Cardiac septum (tissue), 1 donor: Measurements from ENCODE around the gene OR6Q1. TPM values are rescaled to one million over a fixed set of nuclear protein-coding genes. Genes with fewer than 3 reads are reported as not detected.
A peak's percentile ranks its signal among the peaks of the same experiment; 100 is the strongest.
"Not testable (repeated sequence)": the region's sequence is repeated elsewhere in the genome, so short reads cannot be mapped to it uniquely, and the experiment has no call there.

ENCODE experiments used
- DNase-seq: peaks from one replicate; pipeline ENCODE4 v3.0.0-alpha.2; 2020; ENCODE audit warnings: low spot score
- intact Hi-C: fragments of 100-400 bp; cut with DNase I; formaldehyde crosslinking; loops from one replicate; pipeline ENCODE4 v1.14.0; 2022
- long read RNA-seq: library from polyadenylated mRNA; unstranded; transcript quantifications from one replicate; pipeline ENCODE4 v2.0.0, GENCODE V29; 2021
- total RNA-seq: library from RNA; stranded (reverse); fragmentation: NEBNext Ultra II Directional; extraction: Animal tissue kit (Norgen Biotek cat#: 25700); gene quantifications from one replicate; pipeline ENCODE4 v1.2.1, GENCODE V29; 2021
- donor health status: DM: no; HTN: no; CAD: no.

OR6Q1 gene, protein sequence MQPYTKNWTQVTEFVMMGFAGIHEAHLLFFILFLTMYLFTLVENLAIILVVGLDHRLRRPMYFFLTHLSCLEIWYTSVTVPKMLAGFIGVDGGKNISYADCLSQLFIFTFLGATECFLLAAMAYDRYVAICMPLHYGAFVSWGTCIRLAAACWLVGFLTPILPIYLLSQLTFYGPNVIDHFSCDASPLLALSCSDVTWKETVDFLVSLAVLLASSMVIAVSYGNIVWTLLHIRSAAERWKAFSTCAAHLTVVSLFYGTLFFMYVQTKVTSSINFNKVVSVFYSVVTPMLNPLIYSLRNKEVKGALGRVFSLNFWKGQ
- not detected for total RNA-seq
- long read RNA-seq = 0 reads

DNA sequence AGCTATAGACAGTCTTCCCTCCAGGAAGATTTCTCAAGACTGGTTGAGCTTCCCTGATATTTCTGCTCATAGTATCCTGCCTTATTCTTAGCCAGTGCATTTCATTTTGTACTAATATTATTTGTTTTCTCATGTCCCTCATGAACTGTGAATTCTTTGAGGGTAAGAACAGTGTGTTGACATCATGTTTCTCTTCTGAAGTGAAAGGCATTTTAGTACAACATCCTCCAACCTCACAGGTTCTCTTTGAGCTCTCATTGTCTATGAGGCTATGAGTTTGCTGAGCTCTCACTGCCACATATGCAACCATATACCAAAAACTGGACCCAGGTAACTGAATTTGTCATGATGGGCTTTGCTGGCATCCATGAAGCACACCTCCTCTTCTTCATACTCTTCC is at the start of gene OR6Q1:
TSS of gene OR6Q1 (plus strand) at position 301 of the 400 bp plus-strand sequence. CDS start at position 301, 0 bp downstream.
- DNase-seq = no peak
- intact Hi-C loops = no loop called here

DNA sequence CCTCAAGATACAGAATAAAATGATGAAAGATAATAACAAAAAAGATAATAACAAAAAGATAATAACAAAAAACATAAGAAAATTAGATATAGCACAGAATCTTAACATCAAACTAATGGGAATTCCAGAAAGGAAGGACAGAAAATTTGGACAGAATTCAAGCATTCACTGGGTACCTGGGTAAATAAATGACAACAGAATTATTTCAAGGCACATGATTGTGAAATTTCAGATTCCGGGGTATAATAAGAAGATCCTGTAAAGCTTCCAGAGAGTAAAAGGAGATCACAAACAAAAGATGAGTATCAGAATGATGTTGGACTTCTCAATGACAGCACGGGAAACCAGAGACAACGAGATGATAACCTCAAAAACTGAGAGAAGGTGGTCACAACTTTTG is 49.2 kb upstream of the OR6Q1 start:
- intact Hi-C loops = no loop called here
- DNase-seq = no peak

DNA sequence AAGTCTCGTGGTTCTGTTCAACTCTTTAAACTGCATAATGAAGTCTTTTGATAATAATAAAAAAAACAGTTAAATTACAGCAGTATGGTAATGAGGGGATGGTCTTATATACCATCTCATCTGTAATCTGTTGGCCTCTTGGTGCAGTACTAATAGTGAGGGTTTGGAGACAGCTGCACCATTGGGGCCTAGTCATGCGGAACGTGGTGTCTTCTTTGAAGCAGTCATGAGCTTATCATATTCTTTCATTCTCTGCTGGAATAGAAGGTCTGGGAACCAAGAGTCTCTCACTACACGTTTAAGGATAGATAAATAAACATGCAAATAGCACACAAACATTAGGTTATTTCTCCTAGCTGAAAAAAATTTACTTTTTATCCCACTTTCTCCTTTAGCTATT is 48.0 kb upstream of the OR6Q1 start:
- intact Hi-C loops = no loop called here
- no peak for DNase-seq

DNA sequence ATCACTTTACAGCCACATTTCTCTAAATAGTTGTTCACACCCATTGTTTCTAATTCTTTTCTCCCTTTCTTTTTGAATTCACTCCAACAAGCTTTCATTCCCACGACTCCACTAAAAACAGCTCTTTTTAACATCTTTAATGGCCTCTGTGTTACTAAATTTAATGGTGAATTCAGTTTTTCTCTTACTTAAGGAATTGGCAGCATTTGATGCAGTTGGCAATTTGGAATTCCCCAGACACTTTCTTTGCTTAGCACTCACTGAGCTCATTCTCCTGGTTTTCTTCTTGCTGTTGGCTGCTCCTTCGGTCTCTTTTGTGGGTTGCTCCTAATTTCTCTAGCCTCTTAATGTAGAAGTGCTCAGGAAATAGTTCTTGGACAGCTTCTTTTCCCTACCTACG is 47.6 kb upstream of the OR6Q1 start:
- intact Hi-C loops = no loop called here
- no peak for DNase-seq

DNA sequence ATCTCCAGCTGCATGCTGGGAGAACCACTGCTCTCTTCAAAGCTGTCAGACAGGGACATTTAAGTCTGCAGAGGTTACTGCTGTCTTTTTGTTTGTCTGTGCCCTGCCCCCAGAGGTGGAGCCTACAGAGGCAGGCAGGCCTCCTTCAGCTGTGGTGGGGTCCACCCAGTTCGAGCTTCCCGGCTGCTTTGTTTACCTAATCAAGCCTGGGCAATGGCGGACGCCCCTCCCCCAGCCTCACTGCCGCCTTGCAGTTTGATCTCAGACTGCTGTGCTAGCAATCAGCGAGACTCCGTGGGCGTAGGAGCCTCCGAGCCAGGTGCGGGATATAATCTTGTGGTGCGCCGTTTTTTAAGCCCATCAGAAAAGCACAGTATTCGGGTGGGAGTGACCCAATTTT is 31.2 kb upstream of the OR6Q1 start:
- DNase-seq, intact Hi-C loops: not testable (repeated sequence)

DNA sequence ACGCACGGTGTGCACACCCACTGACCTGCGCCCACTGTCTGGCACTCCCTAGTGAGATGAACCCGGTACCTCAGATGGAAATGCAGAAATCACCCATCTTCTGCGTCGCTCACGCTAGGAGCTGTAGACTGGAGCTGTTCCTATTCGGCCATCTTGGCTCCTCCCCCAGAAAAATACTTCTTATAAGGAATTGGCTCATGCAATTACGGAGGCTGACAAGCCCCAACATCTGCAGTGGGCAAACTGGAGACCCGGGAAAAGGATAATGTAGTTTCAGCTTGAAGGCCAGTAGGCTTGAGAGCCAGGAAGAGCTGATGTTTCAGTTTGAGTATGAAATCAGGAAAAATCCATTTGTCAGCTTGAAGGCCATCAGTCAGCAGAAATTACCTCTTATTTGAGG is 30.7 kb upstream of the OR6Q1 start:
- intact Hi-C loops, DNase-seq: not testable (repeated sequence)

DNA sequence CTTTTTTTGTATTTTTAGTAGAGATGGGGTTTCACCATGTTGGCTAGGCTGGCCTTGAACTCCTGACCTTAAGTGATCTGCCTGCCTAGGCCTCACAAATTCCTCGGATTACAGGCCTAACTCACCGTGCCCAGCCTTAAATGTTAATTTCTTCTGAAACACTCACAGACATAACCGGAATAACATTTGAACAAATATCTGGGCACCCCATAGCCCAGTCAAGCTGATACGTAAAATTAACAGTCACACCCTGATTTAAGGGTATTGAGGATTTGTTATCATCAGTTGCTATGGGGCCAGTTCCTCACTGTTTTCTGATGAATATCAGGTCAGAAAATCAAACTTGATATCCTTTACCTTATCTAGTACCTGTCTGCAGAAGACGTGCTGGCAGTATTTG is 30.1 kb upstream of the OR6Q1 start:
- intact Hi-C loops = no loop called here
- DNase-seq = no peak

DNA sequence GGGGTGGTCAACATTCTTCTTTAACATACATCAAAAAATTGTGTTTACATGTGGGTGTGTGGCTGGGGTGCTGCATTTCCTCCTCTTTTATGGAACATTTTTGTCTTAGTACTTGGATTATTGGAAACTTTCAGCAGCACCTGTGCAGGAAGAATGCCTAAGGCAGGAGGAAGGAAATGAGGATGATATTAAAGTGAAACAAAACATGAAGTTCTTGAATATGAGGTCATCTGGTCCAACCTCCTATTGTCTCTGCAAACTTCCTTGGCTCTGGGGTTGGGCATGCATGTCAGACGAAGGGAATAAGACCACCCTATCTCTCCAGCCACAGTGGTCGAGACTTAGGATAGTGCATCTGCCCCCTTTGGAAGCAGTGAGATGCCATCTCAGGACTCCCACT is 27.7 kb upstream of the OR6Q1 start:
- intact Hi-C loops = no loop called here
- DNase-seq = no peak

DNA sequence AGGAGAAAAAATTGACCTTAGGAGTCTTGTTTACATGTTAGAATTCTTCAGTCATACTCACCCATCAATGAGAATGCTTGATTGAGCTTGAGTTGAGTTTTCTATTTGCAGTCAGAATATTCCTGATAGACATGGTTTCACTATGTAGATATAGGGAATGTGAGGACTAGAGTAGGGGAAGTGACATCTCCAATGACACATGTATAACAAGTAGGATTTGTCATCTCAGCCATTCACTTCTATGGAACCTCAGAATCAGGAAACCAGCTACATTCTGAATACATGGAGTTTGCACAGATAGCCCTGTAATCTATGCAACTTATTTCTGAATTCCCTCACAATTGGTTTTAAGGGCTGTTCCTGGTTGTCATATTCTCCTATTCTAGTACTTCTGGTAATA is 27.2 kb upstream of the OR6Q1 start:
- intact Hi-C loops = no loop called here
- DNase-seq = no peak

DNA sequence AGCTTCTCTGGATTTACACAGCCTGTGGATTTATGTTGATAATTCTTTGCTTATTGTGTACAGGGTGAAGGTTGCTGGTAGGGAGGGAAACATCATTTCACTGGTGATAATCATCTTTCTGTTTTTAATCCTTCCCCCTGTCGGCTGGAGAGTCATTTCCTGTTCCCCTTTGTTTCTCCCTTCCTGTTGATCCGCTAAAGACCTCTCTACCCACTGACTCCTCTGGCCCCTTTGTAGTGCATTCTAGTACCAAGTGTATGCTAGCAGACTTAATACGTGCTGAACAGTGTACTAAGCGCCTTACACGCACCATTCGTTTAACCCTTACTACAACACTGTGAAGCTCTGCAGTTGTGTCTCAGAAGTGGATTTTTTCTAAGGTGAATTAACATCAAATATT is 26.1 kb upstream of the OR6Q1 start:
- DNase-seq = no peak
- intact Hi-C loops = no loop called here

DNA sequence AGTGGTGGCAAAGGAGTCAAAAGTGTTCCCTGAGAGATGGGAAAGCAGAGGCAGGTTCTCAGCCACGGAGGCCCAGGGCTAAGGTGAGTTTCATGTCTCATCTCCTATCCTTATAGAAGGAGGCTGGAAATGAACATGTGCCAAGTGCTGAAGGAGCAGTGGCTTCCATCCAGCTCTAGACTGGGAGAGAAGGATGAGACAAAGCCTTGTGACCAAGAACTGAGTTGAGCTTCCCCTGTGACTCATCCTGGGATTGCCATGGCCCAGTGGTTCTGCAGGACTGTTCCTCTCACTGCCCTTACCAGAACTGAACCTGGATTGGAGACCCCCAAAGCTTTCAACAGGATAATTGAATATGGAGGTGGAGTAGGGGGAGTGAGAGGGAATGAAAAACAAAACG is 23.8 kb upstream of the OR6Q1 start:
- no peak for DNase-seq
- intact Hi-C loops = no loop called here

DNA sequence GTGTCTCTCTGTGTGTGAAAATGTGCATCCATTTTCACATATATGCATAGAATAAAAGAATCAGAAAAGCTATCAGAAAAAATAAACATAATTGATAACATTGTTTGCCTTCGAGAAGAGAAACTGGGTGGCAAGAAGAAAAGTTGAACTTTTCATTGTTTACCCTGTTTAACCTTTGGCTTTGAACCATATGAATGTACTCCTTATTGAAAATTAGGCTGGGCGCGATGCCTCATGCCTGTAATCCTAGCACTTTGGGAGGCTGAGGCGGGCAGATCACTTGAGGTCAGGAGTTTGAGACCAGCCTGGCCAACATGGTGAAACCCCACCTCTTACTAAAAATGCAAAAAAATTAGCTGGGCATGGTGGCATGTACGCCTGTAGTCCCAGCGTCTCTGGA is 19.0 kb upstream of the OR6Q1 start:
- DNase-seq = no peak

DNA sequence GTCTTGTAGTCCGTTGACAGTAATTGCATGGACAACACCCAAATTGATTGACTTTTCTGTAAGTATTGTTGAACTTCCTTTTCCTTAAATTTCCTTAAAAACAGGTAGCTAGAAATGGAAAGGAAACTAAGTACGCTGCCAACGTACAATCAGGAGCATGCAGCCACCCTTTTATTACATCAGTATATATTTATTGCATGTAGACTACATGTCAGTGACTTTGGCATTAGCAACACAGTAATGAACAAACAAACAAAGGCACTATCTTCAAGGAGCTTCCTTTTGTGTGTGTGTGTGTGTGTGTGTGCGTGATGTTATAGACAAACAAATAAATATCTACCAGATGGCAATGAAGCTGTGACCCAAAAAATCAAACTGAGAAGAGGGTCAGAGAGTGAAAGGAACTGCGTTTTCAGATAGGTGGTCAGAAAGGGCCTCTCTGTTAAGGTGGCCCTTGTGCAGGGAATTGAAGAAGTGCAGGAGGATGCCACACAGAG is 7.3 kb upstream of the OR6Q1 start, which contains the start of gene OR9Q1:
TSS of gene OR9Q1 (plus strand) at position 447 of the 497 bp plus-strand sequence. CDS start 155,564 bp downstream, outside the sequence.
- intact Hi-C loops = no loop called here
- no peak for DNase-seq

More for the DNA sequence above, 19.0 kb upstream of the OR6Q1 start:
- intact Hi-C loops = no loop called here

DNA sequence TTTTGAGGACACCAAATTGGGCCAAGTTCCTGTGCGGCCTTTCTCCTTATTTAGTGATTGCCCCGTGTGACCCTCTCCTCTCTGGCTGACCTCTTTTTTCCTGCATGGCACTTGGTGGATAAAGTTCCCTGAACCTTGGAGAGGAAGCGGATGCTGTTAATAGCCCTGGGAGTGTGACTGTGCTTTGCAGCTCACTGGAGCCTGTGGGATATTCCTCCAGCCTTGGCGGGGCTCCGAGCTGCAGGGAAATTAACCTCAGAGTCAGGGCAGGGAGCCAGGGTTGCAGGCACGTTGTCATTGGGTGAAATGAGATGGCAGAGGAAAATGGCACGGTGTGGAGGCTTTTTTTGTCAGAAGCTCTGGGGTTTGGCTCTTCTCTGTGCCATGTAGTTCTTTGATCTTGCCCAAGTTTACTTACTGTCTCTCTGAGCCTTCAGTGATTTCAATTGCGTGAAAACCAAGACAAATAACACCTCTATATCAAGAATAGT is 6.1 kb upstream of the OR6Q1 start:
- DNase-seq = peak; percentile 87
- intact Hi-C loops = no loop called here

DNA sequence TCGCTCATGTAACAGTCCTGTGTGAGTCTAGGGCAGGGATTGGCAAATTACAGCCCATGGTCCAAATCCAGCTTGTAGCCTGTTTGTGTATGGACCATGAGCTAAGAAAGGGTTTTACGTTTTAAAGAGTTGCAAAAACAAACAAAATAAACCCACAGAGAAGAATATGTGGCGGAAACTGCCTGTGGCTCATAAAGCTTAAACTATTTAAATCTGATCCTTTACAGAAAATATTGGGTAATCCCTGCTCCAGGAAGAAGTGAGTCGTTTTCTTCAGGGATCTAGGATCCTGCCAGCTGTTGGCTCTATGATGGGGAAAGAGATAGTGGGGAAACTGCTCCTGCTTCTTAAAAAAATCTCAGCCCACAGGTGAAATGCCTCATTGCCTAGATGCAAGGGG is 3.4 kb upstream of the OR6Q1 start:
- DNase-seq = no peak
- intact Hi-C loops = no loop called here

DNA sequence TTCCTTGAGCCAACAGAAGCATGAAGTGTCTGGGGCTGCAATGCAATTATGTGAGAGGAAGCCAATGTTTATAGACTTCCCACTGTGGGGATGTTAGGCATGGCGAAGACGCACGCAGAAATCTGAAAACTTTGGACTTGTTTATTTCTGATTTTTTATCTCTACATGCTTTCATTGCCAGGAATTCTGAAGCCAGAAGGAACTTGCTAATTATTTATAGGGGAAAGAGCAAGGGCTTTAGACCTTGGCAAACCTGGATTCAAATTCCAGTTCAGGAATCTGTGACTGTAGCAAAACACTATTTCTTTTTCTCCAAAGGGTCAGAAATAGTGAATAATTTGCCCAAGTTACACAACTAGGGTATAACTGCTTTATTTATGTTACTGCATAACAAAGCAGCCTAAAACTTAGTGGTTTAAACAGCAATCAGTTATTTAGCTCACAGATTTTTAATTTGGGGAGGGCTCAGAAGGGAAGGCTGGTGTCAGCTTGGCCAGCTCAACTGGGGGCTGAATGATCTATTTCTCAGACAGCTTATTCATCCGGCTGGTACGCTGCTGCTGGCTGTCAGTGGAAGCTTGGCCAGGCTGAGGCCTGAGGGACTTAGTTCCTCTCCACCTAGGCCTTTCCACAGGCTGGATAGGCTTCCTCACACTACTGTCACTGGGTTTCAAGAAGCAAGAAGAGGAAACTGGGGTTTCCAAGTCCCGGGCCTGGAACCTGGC is 1.9 kb upstream of the OR6Q1 start:
- no peak for DNase-seq

DNA sequence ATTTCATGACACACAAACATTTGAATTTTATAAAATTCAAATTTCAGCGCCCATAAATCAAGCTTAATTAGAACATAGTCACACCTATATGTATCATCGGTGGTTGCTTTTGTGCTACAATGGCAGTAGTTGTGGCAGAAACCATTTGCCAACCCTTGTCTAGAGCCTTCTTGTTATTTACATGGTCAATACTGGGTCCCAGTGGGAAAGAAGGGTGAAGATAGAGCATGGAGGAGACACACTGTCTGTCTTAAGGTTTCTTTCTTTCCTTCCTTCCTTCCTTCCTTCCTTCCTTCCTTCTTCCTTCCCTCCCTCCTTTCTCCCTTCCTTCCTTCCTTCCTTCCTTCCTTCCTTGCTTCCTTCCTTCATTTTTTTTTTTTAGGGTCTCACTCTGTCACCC is 3.7 kb downstream of the OR6Q1 start:
- no peak for DNase-seq
- intact Hi-C loops = no loop called here

More for the DNA sequence above, 1.9 kb upstream of the OR6Q1 start:
- intact Hi-C loops = no loop called here

DNA sequence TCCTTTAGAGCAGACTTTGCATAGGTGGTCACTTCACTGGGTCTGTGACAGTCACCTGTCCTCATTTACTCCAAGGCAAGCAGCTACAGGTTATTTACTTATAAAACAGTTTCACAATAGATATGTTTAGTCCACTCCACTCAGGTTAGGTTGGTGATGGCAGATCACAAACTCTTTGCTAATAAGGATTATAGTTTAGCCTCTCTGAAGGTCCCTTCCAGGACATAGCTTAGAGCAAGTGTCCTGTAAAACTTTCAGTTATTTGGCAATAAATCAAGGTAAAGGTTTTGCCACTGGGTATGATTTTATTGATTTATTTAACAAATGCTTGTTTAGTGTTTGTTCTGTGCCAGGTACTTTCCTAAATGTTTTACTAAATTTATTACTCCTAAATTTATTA is 8.8 kb downstream of the OR6Q1 start:
- no peak for DNase-seq
- intact Hi-C loops = no loop called here

DNA sequence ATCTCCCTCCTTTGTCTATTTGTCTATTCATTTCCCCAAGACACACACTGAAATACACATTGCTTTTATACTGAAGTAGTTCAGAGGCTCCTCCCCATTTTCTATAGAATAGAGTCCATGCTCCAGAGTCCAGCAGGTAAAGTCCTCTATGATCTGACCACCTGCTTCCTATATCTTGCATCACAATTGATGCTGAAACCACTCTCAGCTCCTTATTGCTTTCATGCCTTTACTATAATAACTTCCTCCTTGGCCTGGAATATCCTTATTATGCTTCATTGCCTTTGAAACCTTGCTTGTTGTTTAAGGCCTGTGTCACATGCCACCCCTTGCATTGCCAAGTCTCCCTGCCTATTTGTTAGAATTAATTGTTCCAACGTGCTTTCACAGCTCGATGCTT is 12.6 kb downstream of the OR6Q1 start:
- intact Hi-C loops = no loop called here
- no peak for DNase-seq

DNA sequence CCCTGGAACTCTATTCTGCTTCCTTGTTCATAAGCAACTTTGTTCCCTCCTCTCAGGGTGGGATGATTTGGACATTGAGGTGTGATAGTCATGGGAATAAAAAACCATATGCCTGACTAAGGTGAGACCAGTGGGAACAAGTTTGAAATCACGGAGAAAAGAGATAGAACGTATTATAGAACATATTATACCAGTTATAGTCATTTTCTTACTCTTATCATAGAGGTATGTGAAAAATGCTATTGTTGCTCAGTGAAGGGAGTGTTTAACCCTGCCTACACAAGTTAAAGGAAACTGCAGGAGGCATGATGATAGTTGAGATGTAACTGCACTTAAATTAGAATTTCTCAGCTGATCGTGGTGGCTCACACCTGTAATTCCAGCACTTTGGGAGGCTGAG is 15.5 kb downstream of the OR6Q1 start:
- intact Hi-C loops = no loop called here
- DNase-seq = no peak

DNA sequence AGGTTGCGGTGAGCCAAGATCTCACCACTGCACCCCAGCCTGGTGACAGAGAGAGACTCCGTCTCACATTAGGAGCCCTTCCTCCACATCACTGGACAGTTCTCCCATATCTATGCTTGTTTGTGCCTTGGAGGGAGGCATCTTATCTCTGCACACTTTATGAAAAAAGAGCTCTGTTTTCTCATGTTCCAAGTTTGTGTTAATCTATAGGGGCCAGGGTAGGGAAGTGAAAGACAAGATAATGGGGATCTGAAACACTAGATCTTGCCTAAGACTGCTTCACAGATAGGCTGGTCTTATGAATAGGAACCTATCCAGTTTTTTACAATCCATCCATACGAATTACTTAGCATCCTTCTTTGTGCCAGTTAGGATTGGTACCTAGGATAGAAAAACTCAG is 17.1 kb downstream of the OR6Q1 start:
- DNase-seq = no peak
- intact Hi-C loops = no loop called here
